GM18517 (cell line): ENCODE measurements around the gene EGFL7.
"Not testable (repeated sequence)": the region's sequence is repeated elsewhere in the genome, so short reads cannot be mapped to it uniquely, and the experiment has no call there.

Experiments used
- ATAC-seq: cut with Tn5 transposase; IDR thresholded peaks from one replicate; pipeline ENCODE4 v1.9.1; 2021; ENCODE audit warnings: mild to moderate bottlenecking, moderate library complexity; ENCODE audit not compliant: unreplicated experiment

The EGFL7 gene

DNA sequence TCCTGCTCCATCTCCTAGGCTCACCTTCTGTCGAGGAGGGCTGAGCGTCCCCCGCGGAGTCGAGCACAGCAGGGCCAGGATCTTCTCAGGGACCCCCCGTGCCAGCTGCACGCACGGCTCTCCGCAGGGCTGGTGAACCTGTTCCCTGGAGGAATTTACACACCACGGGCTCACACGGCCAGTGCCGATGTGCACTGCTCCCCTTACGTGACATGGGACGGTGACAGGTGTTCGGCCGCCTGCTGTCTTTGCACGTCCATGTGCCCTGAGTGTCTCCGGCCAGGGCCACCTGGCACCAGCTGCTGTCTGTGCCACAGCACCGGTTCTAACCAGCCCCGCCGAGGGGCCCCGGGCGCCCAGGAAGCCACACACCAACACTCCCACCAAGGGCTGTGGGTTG is 33.2 kb downstream of the EGFL7 start:
- no peak for ATAC-seq

DNA sequence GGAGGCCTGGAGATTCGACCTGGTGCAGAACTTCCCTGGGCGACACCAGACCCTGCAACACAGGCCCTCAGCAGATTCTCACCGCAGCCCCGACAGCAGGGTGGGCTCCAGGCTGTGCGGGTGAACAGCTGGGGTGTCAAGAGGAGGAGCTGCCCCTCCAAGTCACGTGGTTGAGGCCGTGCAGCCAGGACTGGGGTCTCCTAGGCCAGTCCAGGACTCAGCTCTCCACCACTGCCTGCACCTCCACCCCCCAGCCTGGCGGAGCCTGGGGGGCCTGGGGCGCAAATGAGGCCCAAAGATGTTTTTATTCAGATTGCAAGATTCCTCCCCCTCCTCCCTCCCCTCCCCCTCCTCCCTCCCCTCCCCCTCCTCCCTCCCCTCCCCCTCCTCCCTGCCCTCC is 33.8 kb downstream of the EGFL7 start:
- no peak for ATAC-seq

DNA sequence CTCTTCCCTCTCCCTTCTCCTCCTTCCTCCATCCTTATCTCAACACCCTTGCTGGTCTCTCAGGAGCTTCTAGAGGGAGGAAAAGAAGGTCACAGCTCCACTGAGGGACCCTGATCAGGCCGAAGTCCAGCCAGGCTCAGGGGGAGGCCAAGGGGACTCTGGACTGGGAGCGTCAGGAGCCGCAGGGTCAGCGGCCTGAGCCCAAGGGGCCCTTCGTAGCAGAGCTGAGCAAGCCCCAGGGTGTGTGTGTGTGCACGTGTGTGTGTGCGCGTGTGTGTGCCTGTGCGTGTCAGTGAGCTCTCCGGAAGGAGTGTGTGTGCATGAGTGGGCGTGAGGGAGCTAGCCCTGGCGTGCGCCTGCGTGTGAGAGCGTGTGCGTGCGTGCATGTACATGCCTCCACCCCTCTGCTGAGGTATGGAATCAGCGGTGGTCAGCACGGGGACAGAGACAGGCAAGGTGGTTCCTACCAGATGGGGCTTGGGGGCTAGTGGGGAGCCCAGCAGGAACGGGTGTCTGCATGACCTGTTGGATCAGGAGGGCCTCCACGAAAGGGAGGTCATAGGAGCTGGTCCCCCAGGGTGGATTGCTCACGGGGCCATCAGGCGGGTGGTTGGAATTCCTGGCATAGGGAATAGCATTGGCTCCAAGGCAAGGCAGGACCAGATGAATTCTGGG is 34.6 kb downstream of the EGFL7 start:
- no peak for ATAC-seq

DNA sequence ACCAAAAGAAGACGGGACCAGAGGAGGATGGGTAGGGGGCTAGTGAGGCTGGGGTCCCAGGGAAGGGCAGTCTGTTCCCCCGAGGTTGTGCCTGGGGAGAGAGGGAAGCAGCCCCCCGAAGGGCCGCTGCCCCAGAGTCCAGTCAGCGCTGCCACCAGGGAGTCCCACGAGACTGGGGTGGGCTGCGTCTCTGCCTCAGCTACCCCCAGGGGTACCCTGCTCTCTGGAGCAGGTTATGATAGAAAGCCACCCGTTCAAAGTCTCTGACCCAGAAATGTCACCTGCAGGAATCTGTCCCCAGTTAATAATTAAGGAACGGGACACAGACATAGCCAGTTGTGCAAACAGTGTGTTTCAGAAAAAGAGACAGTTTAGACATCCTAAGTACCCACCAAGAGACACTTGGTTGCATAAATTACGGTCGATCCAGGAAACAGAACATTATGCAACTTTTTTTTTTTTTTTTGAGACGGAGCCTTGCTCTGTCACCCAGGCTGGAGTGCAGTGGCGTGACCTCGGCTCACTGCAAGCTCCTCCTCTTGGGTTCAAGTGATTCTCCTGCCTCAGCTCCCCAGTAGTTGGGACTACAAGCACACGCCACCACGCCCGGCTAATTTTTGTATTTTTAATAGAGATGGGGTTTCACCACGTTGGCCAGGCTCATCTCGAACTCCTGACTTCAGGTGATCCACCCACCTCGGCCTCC is 35.3 kb downstream of the EGFL7 start:
- ATAC-seq = no peak

DNA sequence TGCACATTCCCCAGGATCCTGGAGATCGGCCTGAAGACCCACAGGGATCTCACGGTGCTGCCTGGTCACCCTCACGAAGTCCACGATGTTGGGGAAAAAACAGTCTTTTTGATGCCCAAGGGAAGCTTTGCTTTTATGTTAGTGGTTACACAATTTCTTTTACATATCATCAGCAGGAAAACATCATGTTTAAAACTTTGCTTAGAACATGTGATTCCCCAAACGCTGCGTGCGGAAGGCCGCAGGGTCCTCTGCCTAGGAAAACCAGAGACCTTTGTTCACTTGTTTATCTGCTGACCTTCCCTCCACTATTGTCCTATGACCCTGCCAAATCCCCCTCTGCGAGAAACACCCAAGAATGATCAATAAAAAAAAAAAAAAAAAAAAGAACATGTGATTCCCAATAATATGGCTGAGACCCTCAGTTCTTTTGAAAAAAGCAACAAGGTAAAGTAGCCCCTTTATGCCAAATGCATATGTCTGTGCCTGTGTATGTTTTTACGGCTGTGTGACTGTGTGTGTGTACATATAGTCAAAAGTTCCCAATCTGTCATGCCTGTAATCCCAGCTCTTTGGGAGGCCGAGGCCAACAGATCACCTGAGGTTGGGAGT is 36.0 kb downstream of the EGFL7 start:
- no peak for ATAC-seq

DNA sequence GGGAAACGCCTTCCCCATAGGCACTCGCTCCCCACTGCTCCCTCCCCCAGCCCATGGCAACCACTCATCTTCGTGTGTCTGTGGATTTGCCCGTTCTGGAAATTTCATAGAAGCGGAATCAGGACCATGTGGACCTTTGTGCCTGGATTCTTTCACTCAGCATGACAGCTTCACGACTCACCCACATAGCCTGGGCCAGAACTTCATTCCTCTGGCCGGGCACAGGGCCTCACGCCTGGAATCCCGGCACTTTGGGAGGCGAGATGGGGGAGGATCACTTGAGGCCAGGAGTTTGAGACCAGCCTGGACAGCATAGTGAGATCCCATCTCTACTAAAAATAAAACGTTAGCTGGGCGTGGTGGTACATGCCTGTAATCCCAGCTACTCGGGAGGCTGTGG is 37.6 kb downstream of the EGFL7 start:
- ATAC-seq = no peak

DNA sequence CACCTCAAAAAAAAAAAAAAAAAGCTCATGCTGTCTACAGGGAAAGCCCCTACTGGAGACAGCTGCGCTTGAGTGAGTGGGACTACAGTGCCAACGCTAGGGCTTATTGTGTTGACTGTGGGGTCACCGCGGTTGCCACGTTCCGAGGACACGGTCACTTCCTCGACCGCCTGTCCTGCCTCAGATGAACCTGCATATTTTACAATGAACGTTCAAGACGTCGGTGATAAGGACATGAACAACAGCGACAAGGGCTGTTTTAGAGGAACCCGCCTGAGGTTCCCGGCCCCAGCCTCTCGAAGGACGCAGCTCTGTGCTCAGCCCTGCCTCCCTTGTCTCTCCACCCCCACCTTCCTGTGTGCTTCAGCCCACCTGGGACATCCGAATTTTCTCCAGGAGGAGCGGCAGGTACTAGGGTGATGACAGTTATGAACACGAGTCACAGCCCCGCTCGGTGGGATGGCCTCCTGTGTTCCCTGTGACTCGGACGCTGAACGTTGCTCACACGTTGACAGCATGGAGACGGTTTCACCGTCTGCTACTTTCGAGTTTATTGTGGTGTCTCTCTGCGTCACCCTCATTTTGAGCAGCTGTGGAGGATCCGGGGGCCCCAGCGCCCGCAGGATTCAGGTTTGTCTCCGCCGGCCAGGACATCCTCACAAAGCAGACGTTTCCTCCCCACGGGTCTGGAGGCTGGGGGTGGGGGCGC is 38.4 kb downstream of the EGFL7 start:
- no peak for ATAC-seq

DNA sequence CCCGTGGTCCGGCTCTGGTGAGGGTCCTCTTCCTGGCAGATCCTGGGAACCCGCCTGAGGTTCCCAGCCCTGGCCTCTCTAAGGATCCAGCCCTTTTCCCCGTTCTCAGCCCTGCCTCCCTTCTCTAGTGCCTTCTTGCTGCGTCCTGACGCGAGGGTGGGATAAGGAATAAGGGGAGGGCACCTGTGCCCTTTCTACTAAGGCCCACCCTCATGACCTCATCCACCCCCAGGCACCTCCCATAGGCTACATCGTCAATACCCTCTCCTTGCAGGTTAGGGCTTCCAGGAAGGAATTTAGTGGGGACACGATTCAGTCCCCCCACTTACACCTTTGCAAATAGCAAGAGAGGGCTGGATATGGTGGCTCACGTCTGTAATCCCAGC is 38.9 kb downstream of the EGFL7 start:
- ATAC-seq = no peak

DNA sequence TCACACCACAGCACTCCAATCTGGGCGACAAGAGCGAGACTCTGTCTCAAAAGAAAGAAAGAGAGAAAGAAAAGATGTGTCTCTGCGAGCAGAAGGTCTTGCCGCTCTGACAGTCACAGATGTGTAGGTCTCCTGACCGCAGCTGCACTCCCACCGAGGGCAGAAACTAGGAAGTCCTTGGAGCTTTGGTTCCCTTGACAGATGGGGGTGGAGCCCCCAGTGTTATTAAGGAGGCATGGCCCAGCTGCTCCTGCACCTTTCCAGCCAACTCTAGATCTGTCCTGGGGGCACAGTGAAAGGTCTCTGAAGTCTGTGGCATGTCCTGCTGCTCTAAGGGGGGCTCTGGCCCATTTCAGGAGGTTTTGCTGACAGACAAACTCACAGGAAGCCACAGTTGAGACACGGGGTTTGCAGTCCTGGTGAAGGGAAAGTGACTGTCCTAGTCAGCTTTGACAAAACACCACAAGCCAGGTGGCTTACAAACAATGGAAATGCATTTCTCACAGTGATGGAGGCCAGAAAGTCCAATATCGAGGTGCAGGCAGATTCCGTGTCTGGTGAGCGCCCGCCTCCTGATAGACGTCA is 40.7 kb downstream of the EGFL7 start:
- no peak for ATAC-seq

DNA sequence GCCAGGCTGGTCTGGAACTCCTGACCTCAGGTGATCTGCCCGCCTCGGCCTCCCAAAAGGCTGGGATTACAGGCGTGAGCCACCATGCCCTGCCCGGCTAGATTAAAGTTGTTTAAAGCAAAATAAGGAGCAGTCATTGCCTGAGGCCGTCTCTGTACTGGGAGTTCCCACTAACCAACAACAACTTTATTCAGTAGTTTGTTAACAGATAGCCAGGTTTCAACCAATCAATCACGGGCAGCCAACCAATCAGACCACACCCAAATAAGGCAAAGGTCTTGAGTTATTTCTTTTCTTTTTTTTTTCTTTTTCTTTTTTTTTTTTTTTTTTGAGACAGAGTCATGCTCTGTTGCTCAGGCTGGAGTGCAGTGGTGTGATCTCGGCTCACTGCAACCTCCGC is 42.0 kb downstream of the EGFL7 start:
- ATAC-seq = not testable (repeated sequence)

DNA sequence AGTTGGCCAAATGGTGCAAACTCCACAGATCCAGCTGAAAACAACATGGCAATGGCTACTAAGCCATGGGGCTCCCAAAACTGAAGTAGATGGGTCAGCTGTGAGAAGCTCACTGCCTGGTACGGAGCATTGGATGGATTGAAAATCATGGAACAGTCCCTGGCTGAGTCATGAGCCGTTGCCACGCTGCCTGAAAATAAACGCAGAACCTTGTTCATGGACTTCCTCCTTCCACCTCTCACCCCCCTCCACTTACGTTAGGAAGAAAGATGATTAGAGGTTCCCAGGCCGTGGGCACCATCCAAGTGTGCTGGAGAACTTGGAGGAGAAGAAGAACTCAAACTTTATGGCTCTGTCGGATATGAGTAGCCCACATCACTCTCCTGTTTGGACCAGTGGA is 42.8 kb downstream of the EGFL7 start:
- no peak for ATAC-seq

DNA sequence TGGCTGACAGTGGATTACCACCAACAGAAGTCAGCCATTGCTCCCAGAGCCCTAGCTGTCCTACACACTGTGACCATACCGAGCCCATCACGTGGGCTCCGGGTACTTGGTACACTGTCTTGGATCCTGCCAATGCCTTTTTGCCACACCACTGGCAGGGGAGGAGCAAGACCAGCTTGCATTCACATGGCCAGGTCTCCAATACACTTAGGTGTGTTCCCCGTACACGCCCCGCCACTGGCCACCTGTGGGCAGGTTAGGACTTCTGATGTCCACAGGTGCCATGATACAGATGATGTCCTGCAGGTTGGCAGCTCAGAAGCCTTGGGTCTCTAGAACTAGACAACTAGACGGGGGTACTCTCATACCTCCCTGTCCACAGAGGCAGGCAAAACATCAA is 44.3 kb downstream of the EGFL7 start:
- ATAC-seq = no peak

DNA sequence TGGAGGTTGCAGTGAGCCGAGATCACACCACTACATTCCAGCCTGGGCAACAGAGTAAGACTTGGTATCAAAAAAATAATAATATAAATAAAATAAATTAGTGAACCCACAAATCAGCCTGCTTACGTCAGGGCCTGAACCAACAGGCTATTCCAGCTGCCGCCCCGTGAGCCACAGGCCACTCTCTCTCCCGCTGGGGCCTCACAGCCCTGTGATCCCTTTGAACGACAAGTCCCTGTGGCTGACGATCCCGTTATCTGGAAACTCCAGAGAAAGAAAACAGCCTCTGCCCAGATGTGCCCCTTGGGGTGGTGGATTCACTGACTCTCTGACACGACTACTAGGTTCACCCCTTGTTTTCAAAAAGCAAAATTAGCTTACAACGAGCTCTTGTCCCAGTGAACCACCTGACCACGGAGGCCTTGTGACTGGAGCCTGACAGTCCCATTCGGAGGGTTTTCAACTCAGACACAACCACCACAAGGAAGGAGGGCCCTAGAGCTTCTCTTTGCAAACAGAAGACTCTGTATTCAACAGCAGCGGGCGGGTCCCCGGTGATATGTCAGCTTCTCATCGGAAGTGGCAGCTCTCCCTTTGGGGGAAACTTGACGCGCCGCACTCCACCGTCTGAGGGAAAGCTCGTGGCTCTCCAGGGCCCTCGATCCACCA is 45.3 kb downstream of the EGFL7 start:
- no peak for ATAC-seq

DNA sequence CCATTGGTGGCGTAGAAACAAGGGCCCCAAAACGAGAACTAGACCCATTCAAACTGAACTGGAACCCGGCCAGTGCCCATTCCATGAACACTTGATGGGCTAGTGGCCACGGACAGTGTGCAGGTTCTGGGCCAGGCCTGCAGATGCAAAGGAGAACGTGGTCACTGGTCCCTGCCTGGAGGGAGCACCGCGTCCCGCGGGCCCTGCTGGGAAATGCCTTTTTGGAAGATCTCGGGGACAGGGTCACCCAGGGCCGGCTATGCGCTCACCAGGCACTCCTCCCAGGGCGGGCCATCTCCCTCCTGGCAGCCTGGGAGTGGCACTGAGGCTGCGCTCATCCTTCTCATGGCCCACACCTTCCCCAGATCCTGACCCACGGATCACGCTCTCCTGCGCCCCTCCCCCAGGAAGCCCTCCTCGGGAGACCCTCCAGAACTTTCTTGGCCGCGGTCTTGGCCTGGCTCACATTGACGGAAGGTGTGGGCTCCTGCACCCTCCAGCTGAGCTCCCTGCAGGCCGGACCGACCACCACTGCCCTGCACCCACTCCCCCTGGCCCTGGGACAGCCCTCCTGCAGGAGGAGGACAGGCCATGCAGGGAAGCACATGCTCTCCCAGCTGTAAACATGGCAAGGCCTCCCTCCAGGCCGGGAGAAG is 46.9 kb downstream of the EGFL7 start:
- ATAC-seq = no peak

DNA sequence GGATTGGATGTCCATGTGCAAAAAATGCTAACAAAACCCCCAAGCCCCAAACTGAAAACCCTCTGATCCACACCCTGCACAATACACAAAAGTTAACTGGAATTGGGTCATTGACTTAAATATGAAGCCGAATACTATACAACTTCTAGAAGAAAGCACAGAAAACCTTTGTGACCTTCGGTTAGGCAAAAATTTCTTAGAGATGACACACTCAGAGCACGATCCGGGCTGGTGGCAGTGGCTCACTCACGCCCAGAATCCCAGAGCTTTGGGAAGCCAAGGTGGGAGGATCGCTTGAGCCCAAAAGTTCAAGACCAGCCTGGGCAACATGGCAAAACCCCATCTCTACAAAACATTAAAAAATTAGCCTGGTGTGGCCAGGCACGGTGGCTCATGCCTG is 47.8 kb downstream of the EGFL7 start:
- no peak for ATAC-seq

DNA sequence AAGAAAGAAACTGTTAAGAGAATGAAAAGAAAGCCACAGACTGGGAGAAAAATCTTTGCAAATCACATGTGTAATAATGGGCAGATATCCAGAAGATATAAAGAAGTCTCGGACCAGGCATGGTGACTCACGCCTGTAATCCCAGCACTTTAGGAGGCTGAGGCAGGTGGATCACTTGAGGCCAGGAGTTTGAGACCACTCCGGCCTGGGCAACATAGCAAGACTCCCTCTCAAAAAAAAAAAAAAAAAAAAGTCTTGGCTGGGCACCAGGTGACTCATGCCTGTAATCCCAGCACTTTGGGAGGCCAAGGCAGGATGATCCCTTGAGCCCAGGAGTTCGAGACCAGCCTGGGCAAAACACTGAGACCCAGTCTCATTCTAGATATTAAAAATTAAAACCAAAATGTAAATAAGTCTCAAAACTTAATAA is 48.5 kb downstream of the EGFL7 start:
- not testable (repeated sequence) for ATAC-seq

DNA sequence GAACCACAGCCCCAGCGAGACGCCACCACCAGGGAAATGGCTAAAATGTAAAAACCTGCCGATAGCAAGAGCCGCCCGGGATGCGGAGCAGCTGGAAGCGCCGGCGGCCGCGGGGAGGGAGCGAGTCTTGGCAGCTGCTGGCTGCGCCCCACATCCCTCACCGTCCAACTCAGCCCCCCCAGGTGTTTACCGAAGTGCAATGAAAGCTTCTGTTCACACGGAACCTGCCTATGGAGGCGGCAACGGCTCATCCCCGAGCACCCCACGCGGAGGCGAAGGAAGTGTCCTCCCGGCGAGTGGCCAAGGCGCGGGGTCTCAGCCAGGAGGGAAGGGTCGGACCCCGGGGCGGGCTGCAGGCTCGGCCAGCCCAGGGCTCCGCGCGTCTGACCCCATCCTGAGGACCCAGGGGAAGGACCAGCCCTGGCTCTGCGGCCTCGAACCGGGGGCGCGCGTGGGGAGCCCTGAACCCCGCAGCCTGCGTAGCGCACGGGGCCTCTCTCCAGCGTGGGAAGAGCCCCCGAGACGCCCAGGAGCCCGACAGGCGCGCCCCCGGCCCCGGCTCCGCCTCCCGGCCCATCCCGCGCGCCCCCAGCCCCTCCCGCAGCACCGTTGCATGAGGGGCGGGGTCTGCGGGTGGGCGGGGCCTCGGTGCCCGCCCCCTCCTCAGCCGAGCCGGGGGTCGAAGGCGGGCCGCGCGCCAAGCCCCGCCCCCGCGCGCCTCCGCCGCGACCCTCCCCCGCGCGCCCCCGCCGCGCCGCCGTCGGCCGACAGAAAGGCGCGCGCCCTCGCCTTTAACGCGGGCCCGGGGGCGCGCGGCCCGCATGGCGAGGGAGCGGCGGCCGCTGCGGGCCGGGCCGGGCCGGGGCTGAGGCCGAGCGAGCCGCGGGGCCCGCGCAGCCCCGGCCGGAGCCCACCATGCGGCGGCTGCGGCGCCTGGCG is 49.3 kb downstream of the EGFL7 start, which contains the start of gene DIPK1B:
Gene DIPK1B (plus strand): TSS at position 822 of the 939 bp plus-strand sequence. CDS start 94 bp downstream, at position 916.
- no peak for ATAC-seq

DNA sequence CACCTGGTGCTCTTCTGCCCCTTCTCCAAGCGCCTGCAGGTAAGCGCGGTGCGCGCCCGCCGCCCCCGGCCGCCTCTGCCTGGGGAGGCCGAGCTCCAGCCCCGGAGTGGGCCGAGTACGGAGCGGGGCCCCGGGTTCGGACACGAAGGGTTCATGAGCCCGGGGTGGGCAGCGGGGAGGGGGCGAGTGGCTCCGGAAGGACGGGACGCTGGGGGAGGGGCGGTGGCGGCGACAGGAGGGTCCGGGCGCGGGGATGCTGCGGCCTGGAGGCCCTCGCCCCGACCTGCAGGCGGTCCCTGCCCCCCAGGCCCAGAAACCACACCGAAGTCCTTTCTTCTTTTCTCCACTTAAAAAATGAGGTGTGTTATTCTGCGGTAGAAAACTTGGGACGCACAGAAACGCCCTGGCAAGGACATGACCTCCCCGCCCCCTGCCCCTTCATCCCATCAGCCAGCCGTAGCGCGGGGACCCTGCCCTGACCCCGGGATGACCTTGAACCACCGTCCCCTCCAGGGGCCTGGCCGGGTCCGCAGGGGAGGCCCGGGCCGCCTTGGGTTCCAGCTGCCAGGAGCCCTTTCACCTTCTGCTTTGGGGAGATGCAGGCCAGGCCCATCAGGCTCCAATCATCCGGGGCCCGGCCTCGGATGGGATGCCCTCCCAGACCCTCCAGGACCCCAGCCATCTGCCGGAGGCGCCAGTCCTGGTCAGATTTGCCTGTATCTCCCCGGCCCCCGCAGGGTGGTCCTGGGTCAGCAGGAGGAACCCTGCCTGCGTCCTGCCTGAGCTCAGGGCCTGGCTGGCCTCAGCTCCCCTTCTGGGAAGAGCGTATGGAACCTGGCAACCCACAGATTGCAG is 50.2 kb downstream of the EGFL7 start:
- ATAC-seq = no peak
